ENCODE measurements around the gene C3orf70. TPM values are rescaled to one million over a fixed set of nuclear protein-coding genes. Genes with fewer than 3 reads are reported as not detected.

Gene C3orf70
- total RNA-seq, 4 donors from 2014 or later, result 3.6 to 8.5 (median 5.0) TPM

GRCh38 chr3:185075547-185075946 lies 77.3 kb downstream of the C3orf70 start:
- Histone ChIP-seq H3K4me3 (no peak overlapping the region), H3K27ac (no peak overlapping the region), H3K27me3 (no peaks in the 10 kb centered on the region), H3K36me3 (no peaks in the 10 kb centered on the region), H3K9me3 (no peaks in the 10 kb centered on the region), H3K4me1 (no peaks in the 10 kb centered on the region)
- no peak for DNase-seq (ENCODE audit: low spot score in 2 of 2)
- WGBS, result 76% methylated on average over 13 of the region's 13 CpGs
- TF ChIP-seq POLR2AphosphoS5 (IDR thresholded peaks at IDR 0.05), result no peak
- TF ChIP-seq EP300 (IDR thresholded peaks at IDR 0.05), result no peak
- TF ChIP-seq CTCF (IDR thresholded peaks at IDR 0.05), result no peak
- no peak for TF ChIP-seq POLR2A (IDR thresholded peaks at IDR 0.05)

GRCh38 chr3:185071287-185071800 lies 81.5 kb downstream of the C3orf70 start:
- Histone ChIP-seq H3K4me1 (no peaks in the 10 kb centered on the region), H3K4me3 (no peak overlapping the region), H3K27ac (no peak overlapping the region), H3K9me3 (no peaks in the 10 kb centered on the region), H3K36me3 (no peaks in the 10 kb centered on the region), H3K27me3 (no peaks in the 10 kb centered on the region)
- DNase-seq (ENCODE audit: low spot score in 2 of 2), result no peak
- WGBS, result 39% methylated on average over 2 of the region's 7 CpGs
- TF ChIP-seq POLR2AphosphoS5 (IDR thresholded peaks at IDR 0.05) (no peak), EP300 (IDR thresholded peaks at IDR 0.05) (no peak), CTCF (IDR thresholded peaks at IDR 0.05) (no peak), POLR2A (IDR thresholded peaks at IDR 0.05) (no peak)

GRCh38 chr3:185070491-185071286 lies 82.2 kb downstream of the C3orf70 start:
- DNase-seq (ENCODE audit: low spot score in 2 of 2), result no peak
- 75% methylated on average over 21 of the region's 22 CpGs for WGBS
- Histone ChIP-seq H3K9me3 (no peaks in the 10 kb centered on the region), H3K4me1 (no peaks in the 10 kb centered on the region), H3K27ac (no peak overlapping the region), H3K27me3 (no peaks in the 10 kb centered on the region), H3K4me3 (no peak overlapping the region), H3K36me3 (no peaks in the 10 kb centered on the region)
- TF ChIP-seq EP300 (IDR thresholded peaks at IDR 0.05) (no peak), POLR2A (IDR thresholded peaks at IDR 0.05) (no peak), CTCF (IDR thresholded peaks at IDR 0.05) (peak in 1 of 2 donors; percentile 25), POLR2AphosphoS5 (IDR thresholded peaks at IDR 0.05) (no peak)

GRCh38 chr3:185069037-185070030 lies 83.5 kb downstream of the C3orf70 start:
- Histone ChIP-seq H3K27me3 (no peaks in the 10 kb centered on the region), H3K27ac (no peak overlapping the region), H3K9me3 (no peaks in the 10 kb centered on the region), H3K4me1 (no peaks in the 10 kb centered on the region), H3K4me3 (no peak overlapping the region), H3K36me3 (no peaks in the 10 kb centered on the region)
- TF ChIP-seq POLR2AphosphoS5 (IDR thresholded peaks at IDR 0.05), result no peak
- TF ChIP-seq CTCF (IDR thresholded peaks at IDR 0.05), result no peak
- no peak for TF ChIP-seq POLR2A (IDR thresholded peaks at IDR 0.05)
- no peak for TF ChIP-seq EP300 (IDR thresholded peaks at IDR 0.05)
- WGBS, result 84% methylated on average over 27 of the region's 28 CpGs
- DNase-seq (ENCODE audit: low spot score in 2 of 2), result no peak

Measured in suprapubic skin (tissue), 4 donors.